Activated T-cell treated with anti-CD3 and anti-CD28 coated beads, Interleukin-2, amount 50 U/mL, for 72 hours (primary cell): ENCODE data around the gene OR2J3. TPM values are rescaled to one million over a fixed set of nuclear protein-coding genes. Genes with fewer than 3 reads are reported as not detected.
"Not testable (repeated sequence)": the region's sequence is repeated elsewhere in the genome, so short reads cannot be mapped to it uniquely, and the experiment has no call there.

Experiments used
- ATAC-seq, 2 donors: fragments of 150-1000 bp; cut with Tn5 transposase; replicated peaks in 1 of 2; 2 replicates each; pipeline ENCODE4 v1.10.0; 2021; ENCODE audit warnings: moderate library complexity in 2 of 2, mild to moderate bottlenecking in 1 of 2
- DNase-seq, 2 donors: peaks; one replicate each; pipeline ENCODE4 v3.0.0; 2021 to 2022; ENCODE audit warnings: mixed read lengths in 1 of 2
- H3K27ac Mint-ChIP-seq: one replicate; pipeline ENCODE4 v1.8.0; 2022; ENCODE audit warnings: mild to moderate bottlenecking, moderate library complexity, mixed read lengths
- H3K27me3 Mint-ChIP-seq: one replicate; pipeline ENCODE4 v1.8.0; 2022; ENCODE audit warnings: low read depth, mixed read lengths
- H3K36me3 Mint-ChIP-seq, 2 donors: one replicate each; pipeline ENCODE4 v1.8.0; 2022; ENCODE audit warnings: mixed read lengths in 2 of 2, mild to moderate bottlenecking in 1 of 2; ENCODE audit not compliant: insufficient read depth in 2 of 2
- H3K4me1 Mint-ChIP-seq: one replicate; pipeline ENCODE4 v1.8.0; 2022; ENCODE audit warnings: low read depth, mixed read lengths
- H3K4me3 Mint-ChIP-seq, 2 donors: one replicate each; pipeline ENCODE4 v1.8.0; 2022; ENCODE audit warnings: mild to moderate bottlenecking in 2 of 2, mixed read lengths in 2 of 2, moderate library complexity in 2 of 2
- H3K9me3 Mint-ChIP-seq, 2 donors: one replicate each; pipeline ENCODE4 v1.8.0; 2022; ENCODE audit warnings: mixed read lengths in 2 of 2
- total RNA-seq, 2 donors: library from RNA; stranded (reverse); gene quantifications; one replicate each; pipeline ENCODE4 v1.2.3, GENCODE V29; 2022

The OR2J3 gene
- total RNA-seq = not detected

- no peaks in the 10 kb centered on the region for H3K9me3 Mint-ChIP-seq
- H3K4me1 Mint-ChIP-seq = no peaks in the 10 kb centered on the region
- no peak within 1 kb of the TSS for H3K27ac Mint-ChIP-seq
- no peak for DNase-seq
- no peak within 1 kb of the TSS for H3K4me3 Mint-ChIP-seq
- no peaks in the 10 kb centered on the region for H3K36me3 Mint-ChIP-seq
- H3K27me3 Mint-ChIP-seq = peaks cover 31% of the 10 kb centered on the region
- no peak for ATAC-seq
Observed at GRCh38 chr6:29107758-29108157, at the start of gene OR2J3. Gene OR2J3 (plus strand): TSS chr6:29108058. CDS start chr6:29111891, 3,833 bp downstream.

GRCh38 chr6:29071831-29072723 lies 35.8 kb upstream of the OR2J3 start:
- DNase-seq = peak; percentile 2 to 8
- ATAC-seq = peak in 1 of 2 donors; percentile 42
- H3K9me3 Mint-ChIP-seq = no peaks in the 10 kb centered on the region
- no peak overlapping the region for H3K27ac Mint-ChIP-seq
- no peaks in the 10 kb centered on the region for H3K4me1 Mint-ChIP-seq
- H3K4me3 Mint-ChIP-seq = no peak overlapping the region
- H3K36me3 Mint-ChIP-seq = no peaks in the 10 kb centered on the region
- H3K27me3 Mint-ChIP-seq = peaks cover 49% of the 10 kb centered on the region

- ATAC-seq (no peak), DNase-seq (no peak)
- H3K4me1 Mint-ChIP-seq = no peaks in the 10 kb centered on the region
- no peaks in the 10 kb centered on the region for H3K9me3 Mint-ChIP-seq
- H3K27ac Mint-ChIP-seq = no peak overlapping the region
- no peaks in the 10 kb centered on the region for H3K36me3 Mint-ChIP-seq
- no peak overlapping the region for H3K4me3 Mint-ChIP-seq
- peaks cover 7% of the 10 kb centered on the region for H3K27me3 Mint-ChIP-seq
Observed at GRCh38 chr6:29079203-29079602, 28.7 kb upstream of the OR2J3 start.

GRCh38 chr6:29081312-29081711 lies 26.5 kb upstream of the OR2J3 start:
- Mint-ChIP-seq H3K27me3 (peaks cover 6% of the 10 kb centered on the region), H3K36me3 (no peaks in the 10 kb centered on the region), H3K27ac (no peak overlapping the region), H3K4me3 (no peak overlapping the region), H3K9me3 (no peaks in the 10 kb centered on the region), H3K4me1 (no peaks in the 10 kb centered on the region)
- ATAC-seq (no peak), DNase-seq (no peak)

GRCh38 chr6:29082457-29082856 lies 25.4 kb upstream of the OR2J3 start:
- H3K36me3 Mint-ChIP-seq = no peaks in the 10 kb centered on the region
- no peaks in the 10 kb centered on the region for H3K9me3 Mint-ChIP-seq
- no peak overlapping the region for H3K4me3 Mint-ChIP-seq
- no peaks in the 10 kb centered on the region for H3K4me1 Mint-ChIP-seq
- no peak overlapping the region for H3K27ac Mint-ChIP-seq
- DNase-seq = no peak
- ATAC-seq = no peak
- peaks cover 14% of the 10 kb centered on the region for H3K27me3 Mint-ChIP-seq

- Mint-ChIP-seq H3K27me3 (peaks cover 21% of the 10 kb centered on the region), H3K36me3 (no peaks in the 10 kb centered on the region), H3K27ac (no peak within 1 kb of the TSS), H3K4me1 (no peaks in the 10 kb centered on the region), H3K9me3 (no peaks in the 10 kb centered on the region), H3K4me3 (no peak within 1 kb of the TSS)
- no peak for ATAC-seq
- DNase-seq = no peak
Observed at GRCh38 chr6:29087213-29087612, 20.6 kb upstream of the OR2J3 start, which contains the start of gene OR2B3. Gene OR2B3 (minus strand): TSS chr6:29087313. CDS start chr6:29087248, 65 bp downstream.

- Mint-ChIP-seq H3K9me3 (no peaks in the 10 kb centered on the region), H3K27me3 (peaks cover 7% of the 10 kb centered on the region), H3K27ac (no peak overlapping the region), H3K4me1 (no peaks in the 10 kb centered on the region), H3K4me3 (no peak overlapping the region), H3K36me3 (no peaks in the 10 kb centered on the region)
- DNase-seq (no peak), ATAC-seq (no peak)
Observed at GRCh38 chr6:29092957-29093356, 14.9 kb upstream of the OR2J3 start.

GRCh38 chr6:29097803-29098202 lies 10.1 kb upstream of the OR2J3 start:
- peaks cover 0 to 2% of the 10 kb centered on the region in 2 donors for H3K9me3 Mint-ChIP-seq
- H3K4me3 Mint-ChIP-seq = no peak overlapping the region
- DNase-seq = no peak
- no peaks in the 10 kb centered on the region for H3K4me1 Mint-ChIP-seq
- peaks cover 35% of the 10 kb centered on the region for H3K27me3 Mint-ChIP-seq
- no peak overlapping the region for H3K27ac Mint-ChIP-seq
- H3K36me3 Mint-ChIP-seq = no peaks in the 10 kb centered on the region
- ATAC-seq = no peak

GRCh38 chr6:29099190-29099589 lies 8.7 kb upstream of the OR2J3 start, which contains the start of gene OR2J1:
Gene OR2J1 (plus strand): TSS chr6:29099490. CDS start chr6:29100943, 1,453 bp downstream.
- Mint-ChIP-seq H3K9me3 (peaks cover 0 to 2% of the 10 kb centered on the region in 2 donors), H3K36me3 (no peaks in the 10 kb centered on the region), H3K4me3 (no peak within 1 kb of the TSS), H3K27ac (no peak within 1 kb of the TSS), H3K27me3 (peaks cover 43% of the 10 kb centered on the region), H3K4me1 (no peaks in the 10 kb centered on the region)
- no peak for DNase-seq
- no peak for ATAC-seq

- Mint-ChIP-seq H3K36me3 (no peaks in the 10 kb centered on the region), H3K27me3 (peaks cover 34% of the 10 kb centered on the region), H3K9me3 (no peaks in the 10 kb centered on the region), H3K27ac (no peak overlapping the region), H3K4me1 (no peaks in the 10 kb centered on the region), H3K4me3 (no peak overlapping the region)
- no peak for ATAC-seq
- no peak for DNase-seq
Observed at GRCh38 chr6:29112135-29112534, 4.3 kb downstream of the OR2J3 start.

- not testable (repeated sequence) for H3K4me1 Mint-ChIP-seq, H3K27ac Mint-ChIP-seq, H3K9me3 Mint-ChIP-seq, H3K36me3 Mint-ChIP-seq, DNase-seq, H3K4me3 Mint-ChIP-seq, ATAC-seq
- H3K27me3 Mint-ChIP-seq = peaks cover 52% of the 10 kb centered on the region
Observed at GRCh38 chr6:29114964-29115363, 7.1 kb downstream of the OR2J3 start.

- Mint-ChIP-seq H3K9me3 (no peaks in the 10 kb centered on the region), H3K4me1 (no peaks in the 10 kb centered on the region), H3K27ac (no peak overlapping the region), H3K36me3 (no peaks in the 10 kb centered on the region), H3K27me3 (peaks cover 32% of the 10 kb centered on the region), H3K4me3 (no peak overlapping the region)
- DNase-seq = no peak
- ATAC-seq = no peak
Observed at GRCh38 chr6:29129326-29130012, 21.6 kb downstream of the OR2J3 start.

GRCh38 chr6:29130644-29131043 lies 22.8 kb downstream of the OR2J3 start:
- H3K27me3 Mint-ChIP-seq = peaks cover 42% of the 10 kb centered on the region
- H3K9me3 Mint-ChIP-seq = no peaks in the 10 kb centered on the region
- no peaks in the 10 kb centered on the region for H3K4me1 Mint-ChIP-seq
- no peak overlapping the region for H3K4me3 Mint-ChIP-seq
- H3K27ac Mint-ChIP-seq = no peak overlapping the region
- no peaks in the 10 kb centered on the region for H3K36me3 Mint-ChIP-seq
- ATAC-seq (no peak), DNase-seq (no peak)
